OCI-LY3 (cell line): ENCODE results near the gene DNAH5.

ENCODE experiments used
- EZH2phosphoT487 ChIP-seq: fragments of 200-600 bp; shearing (Covaris generic); IDR thresholded peaks from 2 replicates; pipeline ENCODE4 v1.6.1; 2018; ENCODE audit warnings: antibody characterized with exemption, mixed run types, low read depth
- TF ChIP-seq, protein P1 (sequence below): fragments of 200-600, 300-600 bp; sonication (generic); IDR thresholded peaks from 2 replicates; pipeline ENCODE4 v1.5.1; 2014; ENCODE audit warnings: antibody characterized with exemption, low read length, low read depth

- TF ChIP-seq, protein P1, sequence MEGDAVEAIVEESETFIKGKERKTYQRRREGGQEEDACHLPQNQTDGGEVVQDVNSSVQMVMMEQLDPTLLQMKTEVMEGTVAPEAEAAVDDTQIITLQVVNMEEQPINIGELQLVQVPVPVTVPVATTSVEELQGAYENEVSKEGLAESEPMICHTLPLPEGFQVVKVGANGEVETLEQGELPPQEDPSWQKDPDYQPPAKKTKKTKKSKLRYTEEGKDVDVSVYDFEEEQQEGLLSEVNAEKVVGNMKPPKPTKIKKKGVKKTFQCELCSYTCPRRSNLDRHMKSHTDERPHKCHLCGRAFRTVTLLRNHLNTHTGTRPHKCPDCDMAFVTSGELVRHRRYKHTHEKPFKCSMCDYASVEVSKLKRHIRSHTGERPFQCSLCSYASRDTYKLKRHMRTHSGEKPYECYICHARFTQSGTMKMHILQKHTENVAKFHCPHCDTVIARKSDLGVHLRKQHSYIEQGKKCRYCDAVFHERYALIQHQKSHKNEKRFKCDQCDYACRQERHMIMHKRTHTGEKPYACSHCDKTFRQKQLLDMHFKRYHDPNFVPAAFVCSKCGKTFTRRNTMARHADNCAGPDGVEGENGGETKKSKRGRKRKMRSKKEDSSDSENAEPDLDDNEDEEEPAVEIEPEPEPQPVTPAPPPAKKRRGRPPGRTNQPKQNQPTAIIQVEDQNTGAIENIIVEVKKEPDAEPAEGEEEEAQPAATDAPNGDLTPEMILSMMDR: no peak
- TF ChIP-seq EZH2phosphoT487: no peak
These were observed 270.1 kb downstream of the DNAH5 start for GRCh38 chr5:13674391-13674790.
